Astrocyte (in vitro differentiated cells and primary cell): ENCODE data around the gene SARS2.

Experiments used
- EZH2 ChIP-seq: IDR thresholded peaks from 2 replicates; pipeline ENCODE4 v1.6.1; 2012; ENCODE audit warnings: mild to moderate bottlenecking, low read length, inconsistent platforms; ENCODE audit not compliant: insufficient read depth
- TF ChIP-seq, protein P1 (sequence below): IDR thresholded peaks from 2 replicates; pipeline ENCODE4 v1.5.1; 2011; ENCODE audit warnings: low read depth, mild to moderate bottlenecking, inconsistent platforms, low read length, moderate library complexity; ENCODE audit not compliant: insufficient read depth

DNA sequence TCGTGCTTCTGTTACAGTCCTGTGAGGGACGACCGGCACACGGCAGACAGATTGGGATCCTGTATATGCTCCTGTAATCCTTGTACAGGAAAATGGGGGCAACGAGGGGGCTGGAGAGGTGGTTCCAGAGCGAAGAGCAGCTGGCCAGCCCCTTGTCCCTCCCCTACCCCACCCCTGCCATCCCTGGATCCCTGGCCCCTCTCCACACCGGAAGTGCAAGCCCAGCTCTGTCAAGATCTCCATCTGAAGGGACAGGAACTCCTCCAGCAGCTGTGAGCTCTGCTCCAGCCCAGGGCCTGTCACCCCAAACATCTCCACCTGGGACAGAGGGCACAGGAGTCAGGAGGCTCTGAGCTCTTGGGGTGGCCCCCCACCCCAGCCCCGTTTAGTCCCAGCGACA is 13.0 kb downstream of the SARS2 start:
- TF ChIP-seq, protein P1, sequence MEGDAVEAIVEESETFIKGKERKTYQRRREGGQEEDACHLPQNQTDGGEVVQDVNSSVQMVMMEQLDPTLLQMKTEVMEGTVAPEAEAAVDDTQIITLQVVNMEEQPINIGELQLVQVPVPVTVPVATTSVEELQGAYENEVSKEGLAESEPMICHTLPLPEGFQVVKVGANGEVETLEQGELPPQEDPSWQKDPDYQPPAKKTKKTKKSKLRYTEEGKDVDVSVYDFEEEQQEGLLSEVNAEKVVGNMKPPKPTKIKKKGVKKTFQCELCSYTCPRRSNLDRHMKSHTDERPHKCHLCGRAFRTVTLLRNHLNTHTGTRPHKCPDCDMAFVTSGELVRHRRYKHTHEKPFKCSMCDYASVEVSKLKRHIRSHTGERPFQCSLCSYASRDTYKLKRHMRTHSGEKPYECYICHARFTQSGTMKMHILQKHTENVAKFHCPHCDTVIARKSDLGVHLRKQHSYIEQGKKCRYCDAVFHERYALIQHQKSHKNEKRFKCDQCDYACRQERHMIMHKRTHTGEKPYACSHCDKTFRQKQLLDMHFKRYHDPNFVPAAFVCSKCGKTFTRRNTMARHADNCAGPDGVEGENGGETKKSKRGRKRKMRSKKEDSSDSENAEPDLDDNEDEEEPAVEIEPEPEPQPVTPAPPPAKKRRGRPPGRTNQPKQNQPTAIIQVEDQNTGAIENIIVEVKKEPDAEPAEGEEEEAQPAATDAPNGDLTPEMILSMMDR, result no peak
- TF ChIP-seq EZH2, result no peak
